NB4 (cell line): ENCODE measurements around the gene ZBTB5.
"Not testable (repeated sequence)": the region's sequence is repeated elsewhere in the genome, so short reads cannot be mapped to it uniquely, and the experiment has no call there.

Experiments
- DNase-seq: peaks from one replicate; pipeline ENCODE4 v3.0.0; 2010; ENCODE audit warnings: low read depth
- H3K4me3 ChIP-seq: one replicate; pipeline ENCODE4 v1.5.1; 2011; ENCODE audit warnings: mild to moderate bottlenecking, low read depth, low read length, moderate library complexity
- MYC ChIP-seq: IDR thresholded peaks from 2 replicates; pipeline ENCODE4 v1.6.1; 2011; ENCODE audit warnings: low read depth, low read length
- POLR2A ChIP-seq: IDR thresholded peaks from 2 replicates; pipeline ENCODE4 v1.6.1; 2011; ENCODE audit warnings: mild to moderate bottlenecking; ENCODE audit not compliant: insufficient read length; ENCODE audit errors: extremely low read depth
- TF ChIP-seq, protein P1 (sequence below): IDR thresholded peaks from 2 replicates; pipeline ENCODE4 v1.6.1; 2011; ENCODE audit warnings: low read depth, low read length
- TF ChIP-seq, protein P2 (sequence below): IDR thresholded peaks from one replicate; pipeline ENCODE4 v1.5.1; 2012; ENCODE audit warnings: low read depth, low read length

Gene ZBTB5

GRCh38 chr9:37476930-37477329 lies 11.7 kb upstream of the ZBTB5 start:
- no peak for DNase-seq
- TF ChIP-seq MYC: no peak
- TF ChIP-seq, protein P1, sequence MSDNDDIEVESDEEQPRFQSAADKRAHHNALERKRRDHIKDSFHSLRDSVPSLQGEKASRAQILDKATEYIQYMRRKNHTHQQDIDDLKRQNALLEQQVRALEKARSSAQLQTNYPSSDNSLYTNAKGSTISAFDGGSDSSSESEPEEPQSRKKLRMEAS: no peak
- TF ChIP-seq POLR2A: no peak
- TF ChIP-seq, protein P2, sequence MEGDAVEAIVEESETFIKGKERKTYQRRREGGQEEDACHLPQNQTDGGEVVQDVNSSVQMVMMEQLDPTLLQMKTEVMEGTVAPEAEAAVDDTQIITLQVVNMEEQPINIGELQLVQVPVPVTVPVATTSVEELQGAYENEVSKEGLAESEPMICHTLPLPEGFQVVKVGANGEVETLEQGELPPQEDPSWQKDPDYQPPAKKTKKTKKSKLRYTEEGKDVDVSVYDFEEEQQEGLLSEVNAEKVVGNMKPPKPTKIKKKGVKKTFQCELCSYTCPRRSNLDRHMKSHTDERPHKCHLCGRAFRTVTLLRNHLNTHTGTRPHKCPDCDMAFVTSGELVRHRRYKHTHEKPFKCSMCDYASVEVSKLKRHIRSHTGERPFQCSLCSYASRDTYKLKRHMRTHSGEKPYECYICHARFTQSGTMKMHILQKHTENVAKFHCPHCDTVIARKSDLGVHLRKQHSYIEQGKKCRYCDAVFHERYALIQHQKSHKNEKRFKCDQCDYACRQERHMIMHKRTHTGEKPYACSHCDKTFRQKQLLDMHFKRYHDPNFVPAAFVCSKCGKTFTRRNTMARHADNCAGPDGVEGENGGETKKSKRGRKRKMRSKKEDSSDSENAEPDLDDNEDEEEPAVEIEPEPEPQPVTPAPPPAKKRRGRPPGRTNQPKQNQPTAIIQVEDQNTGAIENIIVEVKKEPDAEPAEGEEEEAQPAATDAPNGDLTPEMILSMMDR: no peak
- H3K4me3 ChIP-seq: no peak overlapping the region

- H3K4me3 ChIP-seq: no peak overlapping the region
- TF ChIP-seq POLR2A (no peak), MYC (no peak)
- TF ChIP-seq, protein P1: no peak
- TF ChIP-seq, protein P2: no peak
- no peak for DNase-seq
Observed at GRCh38 chr9:37474438-37474837, 9.2 kb upstream of the ZBTB5 start.

DNA sequence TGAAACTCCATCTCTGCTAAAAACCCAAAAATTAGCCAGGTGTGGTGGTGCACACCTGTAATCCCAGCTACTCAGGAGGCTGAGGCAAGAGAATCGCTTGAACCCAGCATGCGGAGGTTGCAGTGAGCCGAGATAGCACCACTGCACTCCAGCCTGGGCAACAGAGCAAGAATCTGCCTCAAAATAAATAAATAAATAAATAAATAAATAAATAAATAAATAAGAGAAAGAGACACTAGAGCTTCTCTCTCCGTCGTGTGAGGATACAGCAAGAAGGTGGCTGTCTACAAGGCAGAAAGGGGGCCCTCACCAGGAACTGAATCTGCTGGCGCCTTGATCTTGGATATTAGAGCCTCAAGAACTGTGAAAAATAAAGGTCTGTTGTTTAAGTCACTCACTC lies 8.7 kb upstream of the ZBTB5 start:
- DNase-seq, H3K4me3 ChIP-seq: not testable (repeated sequence)

- no peak for DNase-seq
- no peak for TF ChIP-seq MYC
- TF ChIP-seq POLR2A: no peak
- TF ChIP-seq, protein P2: no peak
- TF ChIP-seq, protein P1: no peak
- H3K4me3 ChIP-seq: no peak overlapping the region
Observed at GRCh38 chr9:37471942-37472684, 6.9 kb upstream of the ZBTB5 start.

DNA sequence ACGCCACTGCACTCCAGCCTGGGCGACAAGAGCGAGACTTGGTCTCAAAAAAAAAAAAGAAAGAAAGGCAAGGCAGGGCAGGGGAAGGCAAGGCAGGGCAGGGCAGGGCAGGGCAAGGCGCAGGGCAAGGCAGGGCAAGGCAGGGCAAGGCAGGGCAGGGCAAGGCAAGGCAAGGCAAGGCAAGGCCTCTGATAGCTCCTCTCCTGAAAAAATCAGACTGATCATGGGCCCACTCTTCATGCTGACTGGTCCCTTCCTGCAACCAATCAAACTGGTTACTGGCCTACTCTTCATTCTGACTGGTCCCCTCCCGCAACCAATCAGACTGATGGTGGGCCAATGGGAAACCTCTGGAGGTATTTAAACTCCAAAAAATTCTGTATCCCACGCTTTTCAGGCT lies 3.4 kb upstream of the ZBTB5 start:
- H3K4me3 ChIP-seq: no peak overlapping the region
- TF ChIP-seq POLR2A: no peak
- TF ChIP-seq, protein P2: no peak
- TF ChIP-seq MYC: no peak
- TF ChIP-seq, protein P1: no peak
- DNase-seq: no peak

DNA sequence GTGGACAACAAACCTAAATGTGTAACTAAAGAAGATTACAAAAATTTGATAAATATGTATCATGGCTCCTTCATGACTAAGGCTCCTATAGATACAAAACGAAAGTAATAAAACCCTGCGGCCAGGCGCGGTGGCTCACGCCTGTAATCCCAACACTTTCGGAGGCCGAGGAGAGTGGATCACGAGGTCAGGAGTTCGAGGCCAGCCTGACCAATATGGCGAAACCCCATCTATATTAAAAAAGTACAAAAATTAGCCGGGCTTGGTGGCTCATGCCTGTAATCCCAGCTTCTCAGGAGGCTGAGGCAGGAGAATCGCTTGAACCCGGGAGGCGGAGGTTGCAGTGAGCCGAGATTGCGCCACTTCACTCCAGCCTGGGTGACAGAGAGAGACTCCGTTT lies 2.3 kb upstream of the ZBTB5 start:
- not testable (repeated sequence) for H3K4me3 ChIP-seq, DNase-seq

- no peak for DNase-seq
- H3K4me3 ChIP-seq: peak overlapping the region; percentile 66
- no peak for TF ChIP-seq MYC
- TF ChIP-seq, protein P2: no peak
- TF ChIP-seq, protein P1: no peak
- TF ChIP-seq POLR2A: no peak
Observed at GRCh38 chr9:37466037-37466709, 923 bp upstream of the ZBTB5 start.
